Neural crest cell (in vitro differentiated cells): ENCODE measurements around the gene DYRK1A. TPM values are rescaled to one million over a fixed set of nuclear protein-coding genes. Genes with fewer than 3 reads are reported as not detected.
A peak's percentile ranks its signal among the peaks of the same experiment; 100 is the strongest.

Source experiments
- DNase-seq: peaks from one replicate; pipeline ENCODE4 v3.0.0; 2021; ENCODE audit warnings: low read depth, mixed read lengths, low spot score
- H3K27ac Mint-ChIP-seq: one replicate; pipeline ENCODE4 v1.8.0; 2021; ENCODE audit warnings: mild to moderate bottlenecking, mixed read lengths; ENCODE audit not compliant: unreplicated experiment
- H3K27me3 Mint-ChIP-seq: 2 replicates; pipeline ENCODE4 v1.8.0; 2021; ENCODE audit warnings: low read depth, mild to moderate bottlenecking, mixed read lengths
- H3K36me3 Mint-ChIP-seq: 2 replicates; pipeline ENCODE4 v1.8.0; 2021; ENCODE audit warnings: low read depth, mild to moderate bottlenecking, mixed read lengths
- H3K4me1 Mint-ChIP-seq: 2 replicates; pipeline ENCODE4 v1.8.0; 2021; ENCODE audit warnings: mixed read lengths
- H3K4me3 Mint-ChIP-seq: one replicate; pipeline ENCODE4 v1.8.0; 2021; ENCODE audit warnings: mild to moderate bottlenecking, mixed read lengths
- H3K9me3 Mint-ChIP-seq: 2 replicates; pipeline ENCODE4 v1.8.0; 2021; ENCODE audit warnings: mixed read lengths
- CTCF ChIP-seq: fragments of 200-600 bp; sonication (generic); conservative IDR thresholded peaks from 2 replicates; pipeline ENCODE4 v1.5.0; 2021; ENCODE audit warnings: antibody characterized with exemption, mild to moderate bottlenecking
- total RNA-seq: library from RNA; stranded (reverse); gene quantifications from 2 replicates; pipeline ENCODE4 v1.2.1, GENCODE V29; 2021

The DYRK1A gene
- total RNA-seq, 1 donor from 2014 or later, result 77.0 TPM

- no peak overlapping the region for H3K27ac Mint-ChIP-seq
- no peak for DNase-seq
- no peak overlapping the region for H3K4me3 Mint-ChIP-seq
- H3K9me3 Mint-ChIP-seq, result peaks cover 2% of the 10 kb centered on the region
- no peaks in the 10 kb centered on the region for H3K27me3 Mint-ChIP-seq
- TF ChIP-seq CTCF, result no peak
- H3K4me1 Mint-ChIP-seq, result peaks cover 65% of the 10 kb centered on the region
- H3K36me3 Mint-ChIP-seq, result no peaks in the 10 kb centered on the region
Measured at GRCh38 chr21:37381883-37382585, 15.5 kb downstream of the DYRK1A start.

- H3K36me3 Mint-ChIP-seq, result no peaks in the 10 kb centered on the region
- no peak overlapping the region for H3K27ac Mint-ChIP-seq
- no peak for DNase-seq
- H3K9me3 Mint-ChIP-seq, result peaks cover 2% of the 10 kb centered on the region
- H3K27me3 Mint-ChIP-seq, result no peaks in the 10 kb centered on the region
- H3K4me3 Mint-ChIP-seq, result no peak overlapping the region
- no peak for TF ChIP-seq CTCF
- H3K4me1 Mint-ChIP-seq, result peaks cover 72% of the 10 kb centered on the region
Measured at GRCh38 chr21:37383086-37383485, 16.5 kb downstream of the DYRK1A start.

GRCh38 chr21:37383784-37384311 is 17.3 kb downstream of the DYRK1A start:
- Mint-ChIP-seq H3K27ac (peak overlapping the region; percentile 53), H3K9me3 (peaks cover 2% of the 10 kb centered on the region), H3K36me3 (no peaks in the 10 kb centered on the region), H3K27me3 (no peaks in the 10 kb centered on the region), H3K4me3 (no peak overlapping the region), H3K4me1 (peaks cover 67% of the 10 kb centered on the region)
- TF ChIP-seq CTCF, result no peak
- DNase-seq, result no peak

- Mint-ChIP-seq H3K4me3 (no peak overlapping the region), H3K4me1 (peaks cover 61% of the 10 kb centered on the region), H3K27me3 (no peaks in the 10 kb centered on the region), H3K36me3 (no peaks in the 10 kb centered on the region), H3K27ac (no peak overlapping the region), H3K9me3 (peaks cover 2% of the 10 kb centered on the region)
- no peak for TF ChIP-seq CTCF
- no peak for DNase-seq
Measured at GRCh38 chr21:37384416-37384815, 17.8 kb downstream of the DYRK1A start.

- DNase-seq, result no peak
- Mint-ChIP-seq H3K4me1 (peaks cover 54% of the 10 kb centered on the region), H3K27ac (no peak overlapping the region), H3K9me3 (peaks cover 2% of the 10 kb centered on the region), H3K36me3 (no peaks in the 10 kb centered on the region), H3K27me3 (no peaks in the 10 kb centered on the region), H3K4me3 (no peak overlapping the region)
- no peak for TF ChIP-seq CTCF
Measured at GRCh38 chr21:37385179-37385765, 18.7 kb downstream of the DYRK1A start.
